GM21367 (cell line): ENCODE measurements around the gene ATN1.
"Not testable (repeated sequence)": the region's sequence is repeated elsewhere in the genome, so short reads cannot be mapped to it uniquely, and the experiment has no call there.

Source experiments
- ATAC-seq: cut with Tn5 transposase; IDR thresholded peaks from one replicate; pipeline ENCODE4 v1.9.1; 2021; ENCODE audit not compliant: unreplicated experiment

The ATN1 gene

GRCh38 chr12:6927379-6928021 lies at the start of gene ATN1:
Gene ATN1, plus strand, starts transcription at chr12:6927959. Its CDS starts 6,043 bp downstream, at chr12:6934002.
- no peak for ATAC-seq

- not testable (repeated sequence) for ATAC-seq
Measured at GRCh38 chr12:6879824-6880223, 47.9 kb upstream of the ATN1 start.

- ATAC-seq: no peak
Measured at GRCh38 chr12:6883252-6883651, 44.5 kb upstream of the ATN1 start.

GRCh38 chr12:6883683-6884082 lies 44.1 kb upstream of the ATN1 start:
- no peak for ATAC-seq

- ATAC-seq: no peak
Measured at GRCh38 chr12:6884539-6884938, 43.2 kb upstream of the ATN1 start.

GRCh38 chr12:6886206-6886999 lies 41.4 kb upstream of the ATN1 start:
- not testable (repeated sequence) for ATAC-seq

GRCh38 chr12:6887460-6887859 lies 40.3 kb upstream of the ATN1 start:
- ATAC-seq: no peak

GRCh38 chr12:6888360-6888759 lies 39.4 kb upstream of the ATN1 start:
- ATAC-seq: no peak

- not testable (repeated sequence) for ATAC-seq
Measured at GRCh38 chr12:6888794-6889193, 39.0 kb upstream of the ATN1 start.

GRCh38 chr12:6889775-6890573 lies 37.8 kb upstream of the ATN1 start:
- not testable (repeated sequence) for ATAC-seq

GRCh38 chr12:6890789-6891645 lies 36.7 kb upstream of the ATN1 start:
- ATAC-seq: peak; percentile 88

- no peak for ATAC-seq
Measured at GRCh38 chr12:6891646-6892001, 36.1 kb upstream of the ATN1 start.

GRCh38 chr12:6892683-6893082 lies 35.1 kb upstream of the ATN1 start:
- not testable (repeated sequence) for ATAC-seq

- ATAC-seq: no peak
Measured at GRCh38 chr12:6894321-6894720, 33.4 kb upstream of the ATN1 start.

GRCh38 chr12:6896846-6897435 lies 30.8 kb upstream of the ATN1 start:
- no peak for ATAC-seq

GRCh38 chr12:6899427-6899826 lies 28.3 kb upstream of the ATN1 start:
- no peak for ATAC-seq

GRCh38 chr12:6899837-6900519 lies 27.8 kb upstream of the ATN1 start:
- no peak for ATAC-seq

- no peak for ATAC-seq
Measured at GRCh38 chr12:6902448-6902847, 25.3 kb upstream of the ATN1 start.

GRCh38 chr12:6903722-6904121 lies 24.0 kb upstream of the ATN1 start:
- no peak for ATAC-seq
